ENCODE data around the gene METTL24.

DNA sequence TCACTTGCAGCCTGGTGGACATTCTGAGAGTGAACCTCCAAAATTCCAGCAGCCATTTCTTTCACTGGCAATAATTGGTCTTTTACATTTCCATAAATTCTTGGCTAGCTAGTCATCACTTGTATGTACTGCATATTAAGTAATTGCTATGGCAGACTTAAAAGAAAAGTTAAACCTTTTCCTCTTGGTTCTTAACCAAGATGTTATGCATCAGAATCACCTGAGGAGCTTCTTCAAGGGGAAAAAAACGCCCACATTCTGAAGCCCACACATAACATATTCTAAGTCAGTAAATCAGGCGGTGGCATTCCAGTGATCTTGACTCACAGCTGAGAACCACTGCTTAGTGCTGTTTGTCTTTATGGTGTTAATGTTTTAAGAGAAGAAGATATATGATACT, 140.9 kb downstream of the METTL24 start:
- TF ChIP-seq POLR2A (IDR thresholded peaks at IDR 0.05) = no peak
- TF ChIP-seq EP300 (IDR thresholded peaks at IDR 0.05) = no peak
